HG03439 (cell line): ENCODE results near the gene NLRC5.

Source experiments
- ATAC-seq: cut with Tn5 transposase; IDR thresholded peaks from one replicate; pipeline ENCODE4 v1.9.1; 2021; ENCODE audit warnings: mild to moderate bottlenecking, moderate library complexity; ENCODE audit not compliant: unreplicated experiment

The NLRC5 gene

DNA sequence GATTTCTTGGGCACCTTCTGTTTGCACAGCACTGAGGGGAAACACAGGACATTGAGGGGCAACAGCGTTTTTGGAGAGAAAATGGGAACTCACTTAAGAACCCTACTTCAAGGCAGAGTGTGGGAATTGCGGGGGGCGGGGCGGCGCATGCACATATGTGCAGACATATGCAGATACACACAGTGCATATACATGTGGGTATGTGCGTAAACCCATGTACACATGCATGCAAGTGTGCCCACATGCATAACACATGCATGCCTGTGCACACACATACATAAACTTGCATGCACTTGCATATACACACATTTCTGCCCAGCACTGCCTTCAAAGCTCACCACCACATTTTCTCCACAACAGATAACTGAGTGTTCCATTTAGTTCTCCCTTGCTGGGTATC, 32.4 kb downstream of the NLRC5 start:
- ATAC-seq, result no peak

DNA sequence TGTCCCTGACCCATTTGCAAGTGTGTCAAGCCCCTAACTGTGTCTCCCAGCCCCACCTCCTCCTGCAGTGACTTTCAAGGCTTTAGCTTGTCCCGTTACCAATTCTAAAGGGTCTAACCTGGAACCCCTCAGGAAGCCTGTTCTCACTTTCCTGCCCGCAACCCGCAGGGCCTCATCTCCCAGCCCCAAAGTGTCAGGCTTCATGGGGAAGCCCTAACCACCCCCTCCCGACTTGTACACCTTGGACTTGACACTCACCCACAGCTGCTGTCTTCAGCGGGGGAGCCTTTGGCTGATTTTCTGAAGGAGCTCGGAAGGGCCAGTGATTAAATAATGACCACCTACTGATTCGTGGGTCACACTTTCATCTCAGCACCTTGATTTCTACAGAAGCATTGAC, 33.1 kb downstream of the NLRC5 start:
- ATAC-seq, result no peak

DNA sequence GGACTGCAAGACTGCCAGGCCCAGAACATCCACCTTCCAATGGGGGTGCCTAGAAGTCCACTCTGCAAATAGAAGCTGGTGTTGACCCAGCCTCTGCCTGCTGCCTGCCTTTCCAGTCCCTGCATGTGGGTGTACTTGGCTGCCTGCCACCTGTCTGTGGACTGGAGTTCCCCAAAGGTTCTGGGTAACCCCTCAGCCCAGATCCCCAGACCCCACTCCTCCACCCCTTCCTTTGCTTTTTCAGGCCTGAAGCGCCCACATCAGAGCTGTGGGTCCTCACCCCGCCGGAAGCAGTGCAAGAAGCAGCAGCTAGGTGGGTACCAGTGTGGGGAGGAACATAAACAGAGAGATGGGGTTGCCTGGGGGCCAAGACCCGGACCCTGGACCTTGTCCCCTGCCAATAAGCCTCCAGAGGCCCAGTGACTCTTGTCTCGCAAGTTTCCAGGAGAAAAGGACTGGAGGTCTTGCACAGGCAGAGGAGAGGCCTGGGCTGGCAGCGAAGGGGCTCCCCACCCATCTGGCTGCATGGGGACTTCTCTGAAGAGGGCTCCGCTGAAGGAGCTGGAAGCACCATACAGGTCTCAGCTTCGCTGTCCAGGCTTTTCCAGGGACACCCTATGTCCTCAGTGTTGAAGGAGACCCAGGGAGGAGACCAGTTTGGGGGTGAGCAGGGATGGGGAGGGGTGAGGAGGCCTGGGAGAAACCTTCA, 34.3 kb downstream of the NLRC5 start:
- ATAC-seq, result no peak

DNA sequence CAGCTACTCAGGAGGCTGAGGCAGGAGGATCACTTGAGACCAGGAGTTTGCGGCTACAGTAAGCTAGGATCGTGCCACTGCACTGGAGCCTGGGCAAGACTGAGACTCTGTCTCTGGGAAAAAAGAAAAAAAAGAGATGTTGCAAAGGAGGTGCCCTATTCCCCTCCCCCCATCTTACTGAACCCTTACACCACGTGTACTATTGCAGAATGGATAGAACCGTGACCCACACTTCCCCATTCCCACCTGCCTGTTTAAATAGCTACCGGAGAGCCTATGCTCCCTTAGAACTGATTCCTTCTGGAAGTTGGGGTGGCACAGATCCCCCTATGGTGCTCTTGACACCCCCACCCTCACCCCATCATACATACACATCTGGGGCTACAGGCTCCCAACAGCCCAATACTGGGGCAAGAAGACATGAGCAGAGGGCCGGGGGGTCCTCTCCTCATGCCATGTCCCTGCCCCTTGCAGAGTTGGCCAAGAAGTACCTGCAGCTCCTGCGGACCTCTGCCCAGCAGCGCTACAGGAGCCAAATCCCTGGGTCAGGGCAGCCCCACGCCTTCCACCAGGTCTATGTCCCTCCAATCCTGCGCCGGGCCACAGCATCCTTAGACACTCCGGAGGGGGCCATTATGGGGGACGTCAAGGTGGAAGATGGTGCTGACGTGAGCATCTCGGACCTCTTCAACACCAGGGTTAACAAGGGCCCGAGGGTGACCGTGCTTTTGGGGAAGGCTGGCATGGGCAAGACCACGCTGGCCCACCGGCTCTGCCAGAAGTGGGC, 35.7 kb downstream of the NLRC5 start:
- ATAC-seq, result no peak

DNA sequence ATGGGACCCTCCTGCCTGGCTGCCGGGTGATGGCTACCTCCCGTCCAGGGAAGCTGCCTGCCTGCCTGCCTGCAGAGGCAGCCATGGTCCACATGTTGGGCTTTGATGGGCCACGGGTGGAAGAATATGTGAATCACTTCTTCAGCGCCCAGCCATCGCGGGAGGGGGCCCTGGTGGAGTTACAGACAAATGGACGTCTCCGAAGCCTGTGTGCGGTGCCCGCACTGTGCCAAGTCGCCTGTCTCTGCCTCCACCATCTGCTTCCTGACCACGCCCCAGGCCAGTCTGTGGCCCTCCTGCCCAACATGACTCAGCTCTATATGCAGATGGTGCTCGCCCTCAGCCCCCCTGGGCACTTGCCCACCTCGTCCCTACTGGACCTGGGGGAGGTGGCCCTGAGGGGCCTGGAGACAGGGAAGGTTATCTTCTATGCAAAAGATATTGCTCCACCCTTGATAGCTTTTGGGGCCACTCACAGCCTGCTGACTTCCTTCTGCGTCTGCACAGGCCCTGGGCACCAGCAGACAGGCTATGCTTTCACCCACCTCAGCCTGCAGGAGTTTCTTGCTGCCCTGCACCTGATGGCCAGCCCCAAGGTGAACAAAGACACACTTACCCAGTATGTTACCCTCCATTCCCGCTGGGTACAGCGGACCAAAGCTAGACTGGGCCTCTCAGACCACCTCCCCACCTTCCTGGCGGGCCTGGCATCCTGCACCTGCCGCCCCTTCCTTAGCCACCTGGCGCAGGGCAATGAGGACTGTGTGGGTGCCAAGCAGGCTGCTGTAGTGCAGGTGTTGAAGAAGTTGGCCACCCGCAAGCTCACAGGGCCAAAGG, 36.8 kb downstream of the NLRC5 start:
- no peak for ATAC-seq

DNA sequence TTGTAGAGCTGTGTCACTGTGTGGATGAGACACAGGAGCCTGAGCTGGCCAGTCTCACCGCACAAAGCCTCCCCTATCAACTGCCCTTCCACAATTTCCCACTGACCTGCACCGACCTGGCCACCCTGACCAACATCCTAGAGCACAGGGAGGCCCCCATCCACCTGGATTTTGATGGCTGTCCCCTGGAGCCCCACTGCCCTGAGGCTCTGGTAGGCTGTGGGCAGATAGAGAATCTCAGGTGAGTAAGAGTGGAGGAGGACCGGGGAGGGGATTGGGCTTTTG, 37.4 kb downstream of the NLRC5 start:
- ATAC-seq, result no peak

DNA sequence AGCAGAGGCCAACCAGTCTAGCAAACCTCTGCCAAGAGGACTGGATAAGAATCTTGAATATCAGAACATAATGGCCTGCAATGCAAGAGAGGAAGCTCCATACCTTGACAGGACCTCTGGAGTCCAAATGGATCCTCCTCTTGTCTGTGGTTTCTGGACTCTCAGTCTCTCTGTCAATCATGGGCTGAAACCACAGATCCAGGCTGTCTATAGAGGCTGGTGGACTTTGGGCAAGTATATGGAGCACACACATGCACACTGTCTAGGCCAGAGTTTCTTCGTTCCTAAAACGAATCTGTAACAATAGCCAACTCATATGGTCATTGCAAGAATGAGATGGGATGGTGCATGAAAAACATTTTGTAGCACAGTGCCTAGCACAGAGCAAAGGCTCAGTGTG, 37.7 kb downstream of the NLRC5 start:
- no peak for ATAC-seq

DNA sequence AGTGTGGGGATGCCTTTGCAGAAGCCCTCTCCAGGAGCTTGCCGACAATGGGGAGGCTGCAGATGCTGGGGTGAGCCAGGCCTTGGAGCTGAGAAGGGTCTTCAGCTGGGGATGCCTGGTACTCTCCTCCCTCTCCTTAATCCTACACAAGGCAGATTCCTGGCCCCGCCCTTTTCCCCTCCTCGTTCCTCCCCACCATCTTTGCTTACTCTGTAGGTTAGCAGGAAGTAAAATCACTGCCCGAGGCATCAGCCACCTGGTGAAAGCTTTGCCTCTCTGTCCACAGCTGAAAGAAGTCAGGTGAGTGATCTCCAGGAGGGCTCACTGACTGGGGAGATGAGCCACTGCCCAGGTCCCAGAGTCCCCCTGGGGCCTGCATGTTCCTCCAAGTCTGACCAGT, 38.7 kb downstream of the NLRC5 start:
- ATAC-seq, result no peak

DNA sequence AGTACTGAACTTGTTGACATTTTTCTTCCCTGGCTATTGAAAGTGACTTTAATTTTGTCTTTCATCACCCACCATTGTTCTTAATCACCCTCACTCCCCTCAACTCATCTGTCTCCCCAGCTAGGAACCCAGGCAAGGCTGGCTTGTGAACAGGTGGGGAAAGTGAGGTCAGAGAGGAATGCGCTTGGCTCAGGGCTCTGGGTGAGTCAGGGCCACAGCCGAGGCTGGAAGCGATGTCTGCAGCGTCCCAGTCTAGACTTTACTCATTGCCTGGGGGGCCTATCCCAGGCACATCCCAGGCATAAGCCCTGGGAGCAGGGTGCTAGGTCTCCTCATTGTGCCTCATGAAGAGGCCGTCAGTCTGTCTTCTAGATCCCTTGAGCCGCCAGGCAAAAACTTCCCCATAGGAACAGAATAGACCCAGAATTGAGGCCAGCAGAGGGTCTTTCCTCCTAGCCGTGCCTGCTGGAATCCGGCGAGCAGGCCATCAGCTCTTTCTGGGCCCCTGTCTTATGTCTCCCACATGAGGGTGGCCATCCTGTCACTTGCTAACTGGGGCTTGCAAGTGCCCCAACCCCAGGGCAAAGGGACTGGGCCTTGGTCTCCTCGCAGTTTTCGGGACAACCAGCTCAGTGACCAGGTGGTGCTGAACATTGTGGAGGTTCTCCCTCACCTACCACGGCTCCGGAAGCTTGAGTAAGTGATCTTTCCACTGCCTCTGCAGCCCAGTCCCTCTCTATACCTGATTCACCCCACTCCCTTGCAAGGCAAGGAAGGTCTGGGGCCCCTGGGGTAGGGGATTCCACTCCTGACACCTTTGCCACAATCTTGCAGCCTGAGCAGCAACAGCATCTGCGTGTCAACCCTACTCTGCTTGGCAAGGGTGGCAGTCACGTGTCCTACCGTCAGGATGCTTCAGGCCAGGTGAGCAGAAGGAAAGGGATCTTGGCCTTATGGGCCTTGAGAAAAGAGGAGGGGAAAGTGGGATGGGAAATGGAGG, 40.1 kb downstream of the NLRC5 start:
- ATAC-seq, result no peak

DNA sequence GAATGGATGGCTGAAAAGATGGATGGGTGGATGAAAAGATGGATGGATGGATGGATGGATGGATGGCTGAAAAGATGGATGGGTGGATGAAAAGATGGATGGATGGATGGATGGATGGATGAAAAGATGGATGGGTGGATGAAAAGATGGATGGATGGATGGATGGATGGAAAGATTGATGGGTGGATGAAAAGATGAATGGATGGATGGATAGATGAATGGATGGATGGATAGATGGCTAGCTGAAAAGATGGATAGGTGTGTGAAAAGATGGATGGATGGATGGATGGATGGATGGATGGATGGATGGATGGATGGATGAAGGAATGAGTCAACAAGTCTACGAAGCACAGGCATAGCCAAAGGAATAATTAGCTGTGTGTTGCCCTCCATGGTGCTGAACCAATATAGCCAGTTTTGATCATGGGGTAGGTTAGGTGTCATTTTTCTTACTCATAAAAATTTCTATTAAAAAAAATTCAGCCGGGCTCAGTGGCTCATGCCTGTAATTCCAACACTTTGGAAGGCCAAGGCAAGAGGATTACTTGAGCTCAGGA, 41.1 kb downstream of the NLRC5 start:
- no peak for ATAC-seq

DNA sequence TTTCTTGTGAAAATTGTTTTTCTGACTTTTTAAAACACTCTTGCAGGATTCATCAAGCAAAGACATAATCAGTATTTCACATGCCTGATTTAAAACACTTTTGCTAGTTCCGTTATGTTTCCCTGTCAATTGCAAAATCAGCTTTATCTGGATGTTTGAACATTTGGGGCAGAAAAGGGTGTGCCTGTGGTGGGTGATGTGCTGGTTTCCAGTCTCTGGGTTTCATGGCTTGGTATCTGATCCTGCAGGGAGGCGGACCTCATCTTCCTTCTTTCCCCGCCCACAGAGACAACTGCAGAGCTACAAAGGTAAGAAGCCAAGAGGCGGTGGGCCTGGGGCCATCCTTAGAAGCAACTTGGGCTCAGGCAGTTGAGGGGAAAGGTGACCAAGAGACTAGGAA, 41.8 kb downstream of the NLRC5 start:
- no peak for ATAC-seq

DNA sequence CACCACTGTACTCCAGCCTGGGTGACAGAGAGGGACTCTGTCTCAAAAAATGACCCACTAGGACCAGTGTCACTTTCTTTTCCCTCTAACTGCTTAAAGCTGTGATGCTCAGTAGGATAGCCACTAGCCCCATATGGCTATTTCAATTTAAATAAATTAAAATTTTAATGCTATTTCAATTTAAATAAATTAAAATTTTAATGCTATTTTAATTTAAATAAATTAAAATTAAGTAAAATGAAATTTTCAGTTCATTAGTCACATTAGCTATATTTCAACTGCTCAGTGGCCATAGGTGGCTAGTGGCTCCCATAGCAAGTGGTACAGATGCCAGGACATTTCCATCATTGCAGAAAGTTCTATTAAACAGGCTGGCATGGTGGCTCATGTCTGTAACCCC, 43.0 kb downstream of the NLRC5 start:
- no peak for ATAC-seq

DNA sequence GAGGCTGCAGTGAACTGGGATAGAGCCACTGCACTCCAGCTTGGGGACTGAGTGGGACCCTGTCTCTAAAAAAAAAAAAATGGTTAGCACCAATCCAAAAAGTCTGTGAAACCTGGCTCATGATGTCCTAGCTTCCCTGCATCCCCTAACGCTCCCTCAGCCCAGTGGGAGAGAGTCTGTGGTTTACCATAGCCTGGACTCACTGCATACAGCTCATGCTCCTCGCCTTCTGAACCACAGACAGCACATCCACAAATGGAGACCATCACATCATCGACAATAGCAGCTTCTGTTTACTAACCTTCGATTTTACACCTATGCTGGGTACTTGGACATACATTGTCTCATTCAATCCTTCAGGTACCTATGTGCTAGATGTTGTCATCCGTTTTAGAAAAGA, 43.6 kb downstream of the NLRC5 start:
- ATAC-seq, result no peak

DNA sequence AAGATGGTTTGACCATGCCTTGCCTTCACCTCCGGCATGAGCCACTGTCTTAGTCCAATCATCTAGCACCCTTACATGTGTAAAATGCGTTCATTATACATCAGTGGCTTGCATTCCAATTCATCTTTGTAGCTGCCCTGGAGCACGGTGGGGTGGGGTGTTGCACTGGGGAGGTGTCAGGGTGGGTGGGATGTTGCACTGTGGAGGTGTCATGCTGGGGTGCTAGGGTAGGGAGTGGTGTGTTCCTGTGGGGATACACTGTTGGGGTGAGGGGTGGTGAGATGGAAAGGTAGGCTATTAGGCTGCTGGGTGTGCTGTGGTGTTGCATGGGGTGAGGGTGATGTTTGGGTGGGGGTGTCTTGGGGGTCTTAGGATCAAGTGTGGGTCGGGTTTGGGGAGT, 47.0 kb downstream of the NLRC5 start:
- no peak for ATAC-seq

DNA sequence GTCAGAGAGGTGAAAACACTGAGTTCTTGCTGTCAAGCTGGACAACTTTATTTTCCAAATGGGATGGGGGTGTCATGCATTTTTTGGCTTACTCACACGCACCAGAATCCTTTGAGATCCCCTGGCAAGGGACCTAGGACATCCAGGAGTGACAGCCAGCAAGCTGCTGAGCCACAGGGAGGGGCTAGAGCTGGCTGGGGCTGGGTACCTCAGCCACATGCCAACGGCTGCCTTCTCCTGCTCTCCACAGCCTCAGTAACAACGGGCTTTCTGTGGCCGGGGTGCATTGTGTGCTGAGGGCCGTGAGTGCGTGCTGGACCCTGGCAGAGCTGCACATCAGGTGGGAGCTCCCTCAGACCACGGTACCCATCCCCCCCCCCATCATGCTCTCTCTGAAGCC, 47.6 kb downstream of the NLRC5 start:
- ATAC-seq, result no peak

DNA sequence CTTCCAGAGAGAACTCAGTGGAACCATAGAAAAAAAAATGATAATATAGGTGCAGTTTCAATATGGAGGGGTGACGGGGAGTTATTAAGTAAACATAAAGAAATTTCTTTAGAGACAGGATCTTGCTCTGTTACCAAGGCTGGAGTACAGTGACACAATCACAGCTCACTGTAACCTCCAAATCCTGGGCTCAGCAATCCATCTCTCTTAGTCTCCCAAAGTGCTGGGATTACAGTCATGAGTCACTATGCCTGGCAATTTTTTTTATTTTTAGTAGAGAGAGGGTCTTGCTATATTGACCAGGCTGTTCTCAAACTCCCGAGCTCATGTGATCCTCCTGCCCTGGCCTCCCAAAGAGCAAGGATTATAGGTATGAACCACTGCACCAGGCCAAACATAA, 48.8 kb downstream of the NLRC5 start:
- ATAC-seq, result no peak

DNA sequence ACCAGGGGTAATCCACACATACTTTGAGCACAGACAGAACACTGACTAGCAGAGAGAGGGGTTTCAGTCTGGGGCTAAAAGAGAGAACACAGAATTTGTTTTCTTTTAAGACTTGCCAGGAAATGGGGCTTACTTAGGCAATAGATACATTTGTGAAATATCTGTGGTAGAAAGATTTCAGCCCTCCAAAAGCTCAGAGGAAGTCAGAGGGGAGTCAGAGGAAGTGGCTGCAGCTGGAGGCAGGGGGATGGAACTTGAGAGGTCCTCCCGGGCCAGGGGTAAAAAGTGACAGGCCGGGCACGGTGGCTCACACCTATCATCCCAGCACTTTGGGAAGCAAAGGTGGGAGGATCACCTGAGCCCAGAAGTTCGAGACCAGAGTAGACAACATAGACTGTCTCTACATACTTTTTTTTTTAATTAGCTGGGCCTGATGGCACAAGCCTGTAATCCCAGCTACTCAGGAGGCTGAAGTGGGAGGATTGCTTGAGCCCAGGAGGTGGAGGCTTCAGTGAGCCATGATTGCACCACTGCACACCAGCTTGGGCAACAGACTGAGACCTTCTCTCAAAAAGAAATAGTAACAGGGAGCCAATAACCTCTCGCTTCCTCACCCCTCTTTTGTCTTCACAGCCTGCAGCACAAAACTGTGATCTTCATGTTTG, 49.9 kb downstream of the NLRC5 start:
- ATAC-seq, result no peak

DNA sequence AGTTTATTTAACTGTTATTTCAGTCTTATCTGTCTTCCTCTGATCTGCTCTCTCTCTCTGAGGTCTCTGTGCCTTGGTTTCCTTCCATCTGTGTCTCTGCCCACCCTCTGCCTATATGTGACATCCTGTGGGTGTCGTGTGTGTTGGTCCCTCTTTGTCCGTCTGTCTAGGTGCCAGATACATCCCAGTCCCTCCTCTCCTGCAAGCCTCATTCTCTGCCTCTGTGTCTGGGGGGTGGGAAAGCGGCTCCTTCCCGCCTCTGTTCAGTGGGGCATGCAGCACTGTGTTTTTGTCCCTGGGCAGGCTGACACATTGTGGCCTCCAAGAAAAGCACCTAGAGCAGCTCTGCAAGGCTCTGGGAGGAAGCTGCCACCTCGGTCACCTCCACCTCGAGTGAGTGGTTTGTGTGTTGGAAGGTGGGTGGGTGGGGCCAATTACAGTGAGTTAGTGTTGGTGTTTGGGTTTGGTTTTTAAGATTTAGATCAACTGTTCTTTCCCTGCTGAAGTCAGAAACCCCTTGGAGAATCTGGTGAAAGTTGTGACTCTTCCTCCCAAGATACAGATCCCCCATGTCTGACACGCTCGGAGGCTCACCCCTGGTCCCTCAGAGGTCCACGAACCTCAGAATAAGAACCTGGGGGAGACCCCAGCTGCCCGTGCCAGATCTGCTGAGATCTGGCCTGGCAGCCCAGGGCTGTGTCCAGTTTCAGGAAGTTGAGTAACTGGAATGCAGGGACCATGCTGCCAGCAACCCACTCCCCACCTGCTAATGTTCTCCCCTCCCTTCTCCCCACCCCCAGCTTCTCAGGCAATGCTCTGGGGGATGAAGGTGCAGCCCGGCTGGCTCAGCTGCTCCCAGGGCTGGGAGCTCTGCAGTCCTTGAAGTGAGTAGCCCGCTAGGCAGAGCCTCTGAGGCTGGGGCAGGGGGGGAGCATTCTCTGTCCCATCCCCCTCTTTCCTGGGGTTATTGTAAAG, 52.1 kb downstream of the NLRC5 start:
- peak; percentile 19 for ATAC-seq
